Stimulated activated naive CD8-positive, alpha-beta T cell treated with anti-CD3 and anti-CD28 coated beads, Interleukin-15, Interleukin-2, amounts not matched to agents 100 U/mL and 50 U/mL, for 24 hours (primary cell): ENCODE results near the gene CTNNA3.

Experiments
- ATAC-seq: fragments of 150-1000 bp; cut with Tn5 transposase; one replicate; pipeline ENCODE4 v1.10.0; 2021
- DNase-seq: peaks from one replicate; pipeline ENCODE4 v3.0.0; 2021

The CTNNA3 gene

GRCh38 chr10:66649626-66650025, 1046.4 kb downstream of the CTNNA3 start:
- no peak for DNase-seq
- ATAC-seq: no peak

GRCh38 chr10:66642217-66642616, 1053.8 kb downstream of the CTNNA3 start:
- no peak for ATAC-seq
- DNase-seq: no peak

GRCh38 chr10:66639371-66639770, 1056.6 kb downstream of the CTNNA3 start:
- no peak for DNase-seq
- ATAC-seq: no peak

GRCh38 chr10:66637273-66638036, 1058.5 kb downstream of the CTNNA3 start:
- DNase-seq: no peak
- no peak for ATAC-seq

- ATAC-seq (no peak), DNase-seq (no peak)
These were observed 1066.0 kb downstream of the CTNNA3 start for GRCh38 chr10:66629996-66630395.

GRCh38 chr10:66627156-66627555, 1068.8 kb downstream of the CTNNA3 start:
- ATAC-seq (no peak), DNase-seq (no peak)

- DNase-seq (no peak), ATAC-seq (no peak)
These were observed 1070.0 kb downstream of the CTNNA3 start for GRCh38 chr10:66625709-66626590.

- ATAC-seq: no peak
- no peak for DNase-seq
These were observed 1073.9 kb downstream of the CTNNA3 start for GRCh38 chr10:66622050-66622449.

GRCh38 chr10:66604195-66604594, 1091.8 kb downstream of the CTNNA3 start:
- ATAC-seq: no peak

GRCh38 chr10:66591865-66592264, 1104.1 kb downstream of the CTNNA3 start:
- ATAC-seq (no peak), DNase-seq (no peak)

More at GRCh38 chr10:66604195-66604594, 1091.8 kb downstream of the CTNNA3 start:
- DNase-seq: no peak

GRCh38 chr10:66587680-66588050, 1108.3 kb downstream of the CTNNA3 start:
- DNase-seq (no peak), ATAC-seq (no peak)

- no peak for DNase-seq
- no peak for ATAC-seq
These were observed 1108.9 kb downstream of the CTNNA3 start for GRCh38 chr10:66586897-66587679.

GRCh38 chr10:66586073-66586472, 1109.9 kb downstream of the CTNNA3 start:
- ATAC-seq (no peak), DNase-seq (no peak)

- DNase-seq: no peak
- no peak for ATAC-seq
These were observed 1120.6 kb downstream of the CTNNA3 start for GRCh38 chr10:66575251-66575855.

GRCh38 chr10:66572700-66573099, 1123.3 kb downstream of the CTNNA3 start:
- no peak for DNase-seq
- no peak for ATAC-seq

- no peak for ATAC-seq
- no peak for DNase-seq
These were observed 1130.0 kb downstream of the CTNNA3 start for GRCh38 chr10:66565999-66566398.

- DNase-seq: no peak
- no peak for ATAC-seq
These were observed 1131.7 kb downstream of the CTNNA3 start for GRCh38 chr10:66564287-66564686.

GRCh38 chr10:66555061-66555460, 1140.9 kb downstream of the CTNNA3 start:
- ATAC-seq (no peak), DNase-seq (no peak)

- DNase-seq (no peak), ATAC-seq (no peak)
These were observed 1143.7 kb downstream of the CTNNA3 start for GRCh38 chr10:66552331-66552730.

GRCh38 chr10:66550351-66550750, 1145.6 kb downstream of the CTNNA3 start:
- DNase-seq: no peak
- ATAC-seq: no peak

GRCh38 chr10:66538908-66539307, 1157.1 kb downstream of the CTNNA3 start:
- DNase-seq: no peak

GRCh38 chr10:66538371-66538770, 1157.6 kb downstream of the CTNNA3 start:
- ATAC-seq (no peak), DNase-seq (no peak)

More at GRCh38 chr10:66538908-66539307, 1157.1 kb downstream of the CTNNA3 start:
- no peak for ATAC-seq
